HepG2 (cell line): ENCODE measurements around the gene AGAP1. TPM values are rescaled to one million over a fixed set of nuclear protein-coding genes. Genes with fewer than 3 reads are reported as not detected.

ENCODE experiments used
- ATAC-seq: fragments of 200-7000 bp; cut with Tn5 transposase; 3 replicates; pipeline ENCODE4 v1.9.1; 2020; ENCODE audit warnings: mild to moderate bottlenecking, moderate library complexity
- BruUV-seq: library from RNA; stranded (reverse); fragments of 400-500 nt; replicated peaks from 2 replicates; lab custom pipeline; 2021; lab: Mats Ljungman, UMichigan
- CTCF ChIA-PET: fragments of 300-600 bp; formaldehyde crosslinking; extraction: SDS; loops from one replicate; lab custom pipeline; 2021; ENCODE audit warnings: low total read pairs, inconsistent platforms, low intra/inter-chr PET ratio; lab: Yijun Ruan, JAX
- POLR2A ChIA-PET: fragments of 350-600 bp; sonication (Branson Sonifier 250); formaldehyde crosslinking; loops from one replicate; lab custom pipeline; 2020; ENCODE audit warnings: antibody characterized with exemption, inconsistent platforms; lab: Yijun Ruan, JAX
- DNase-seq: peaks from one replicate; pipeline ENCODE4 v3.0.0-alpha.2; 2015; ENCODE audit warnings: low spot score
- FAIRE-seq: peaks from 3 replicates; lab custom pipeline; 2011; peaks lifted over from hg19 to GRCh38; lab: Jason Lieb, UNC
- H2AFZ ChIP-seq: one replicate; pipeline ENCODE4 v1.6.1; 2011; ENCODE audit warnings: low read length, inconsistent platforms
- H3K27ac ChIP-seq: fragments of 300-600 bp; 3 replicates; pipeline ENCODE4 v1.8.0; 2011; ENCODE audit warnings: mixed run types, mild to moderate bottlenecking, mixed read lengths, low read length, inconsistent platforms; ENCODE audit not compliant: insufficient read depth; ENCODE audit errors: extremely low read length
- H3K27me3 ChIP-seq, 2 experiments: fragments of 200-600 bp in 1 of 2; 2 replicates in 1 of 2; 3 replicates in 1 of 2; pipeline versions ENCODE4 v1.6.0 to v1.8.0; 2011; ENCODE audit warnings: low read length in 2 of 2, mild to moderate bottlenecking in 2 of 2, moderate library complexity in 2 of 2, inconsistent platforms in 1 of 2; ENCODE audit not compliant: insufficient read depth in 2 of 2, control insufficient read depth in 1 of 2
- H3K36me3 ChIP-seq, 2 experiments: fragments of 200-600 bp in 1 of 2; replicated peaks in 1 of 2; 2 replicates in 1 of 2; 3 replicates in 1 of 2; pipeline versions ENCODE4 v1.5.1 to v1.8.0; 2011; ENCODE audit warnings: low read length in 2 of 2, inconsistent platforms in 1 of 2; ENCODE audit not compliant: insufficient read depth in 2 of 2, control insufficient read depth in 1 of 2
- H3K4me1 ChIP-seq: 2 replicates; pipeline ENCODE4 v1.5.1; 2012; ENCODE audit warnings: low read length, inconsistent platforms; ENCODE audit not compliant: insufficient read depth
- H3K4me2 ChIP-seq: 2 replicates; pipeline ENCODE4 v1.6.0; 2011; ENCODE audit warnings: low read depth, low read length, inconsistent platforms
- H3K4me3 ChIP-seq, 3 experiments: fragments of 200-600 bp in 1 of 3; sonication (generic), shearing (Covaris generic) in 1 of 3; replicated peaks in 1 of 3; 2 replicates each; pipeline ENCODE4 v1.5.1; 2011 to 2016; ENCODE audit warnings: low read length in 3 of 3, inconsistent platforms in 2 of 3, low read depth in 2 of 3, mild to moderate bottlenecking in 2 of 3, control low read depth in 1 of 3, mixed read lengths in 1 of 3; ENCODE audit not compliant: insufficient read depth in 1 of 3
- H3K79me2 ChIP-seq: one replicate; pipeline ENCODE4 v1.6.1; 2011; ENCODE audit warnings: low read length, inconsistent platforms; ENCODE audit not compliant: insufficient read depth
- H3K9ac ChIP-seq: 2 replicates; pipeline ENCODE4 v1.6.0; 2011; ENCODE audit warnings: mild to moderate bottlenecking, low read depth, low read length, inconsistent platforms; ENCODE audit not compliant: insufficient read depth
- H3K9me3 ChIP-seq: 2 replicates; pipeline ENCODE4 v1.5.1; 2012; ENCODE audit warnings: mild to moderate bottlenecking, low read length
- H4K20me1 ChIP-seq: 2 replicates; pipeline ENCODE4 v1.6.0; 2011; ENCODE audit warnings: inconsistent platforms, mild to moderate bottlenecking, low read length, moderate library complexity; ENCODE audit not compliant: insufficient read depth
- AHDC1 ChIP-seq: sonication (generic); formaldehyde crosslinking; IDR thresholded peaks from 2 replicates; pipeline ENCODE4 v1.5.1; 2020; ENCODE audit warnings: mild to moderate bottlenecking, missing genetic modification reagents, borderline replicate concordance
- GTF3A ChIP-seq: sonication (generic); formaldehyde crosslinking; conservative IDR thresholded peaks from 2 replicates; pipeline ENCODE4 v1.4.0; 2020; ENCODE audit warnings: mild to moderate bottlenecking, missing genetic modification reagents
- MTA1 ChIP-seq: sonication (generic); formaldehyde crosslinking; IDR thresholded peaks from 2 replicates; pipeline ENCODE4 v1.4.0; 2020; ENCODE audit warnings: missing genetic modification reagents, mild to moderate bottlenecking, borderline replicate concordance
- NONO ChIP-seq, 2 experiments: fragments of 450-650 bp in 1 of 2; sonication (generic) in 1 of 2; formaldehyde crosslinking in 1 of 2; IDR thresholded peaks in 1 of 2; conservative IDR thresholded peaks in 1 of 2; 2 replicates each; pipeline versions ENCODE4 v1.6.1 to v1.8.0; 2017 to 2022; ENCODE audit warnings: mild to moderate bottlenecking in 1 of 2, missing genetic modification reagents in 1 of 2, moderate library complexity in 1 of 2
- NR2F1 ChIP-seq, 2 experiments: fragments of 450-650 bp in 1 of 2; formaldehyde crosslinking in 1 of 2; IDR thresholded peaks; 2 replicates each; pipeline versions ENCODE4 v1.5.0 to v1.6.1; 2016 to 2020; ENCODE audit warnings: mild to moderate bottlenecking in 1 of 2, missing compliant biosample characterization in 1 of 2, missing genetic modification reagents in 1 of 2, moderate library complexity in 1 of 2
- TAF1 ChIP-seq: sonication (generic); formaldehyde crosslinking; IDR thresholded peaks from 2 replicates; pipeline ENCODE4 v1.4.0; 2020; ENCODE audit warnings: missing genetic modification reagents
- UBTF ChIP-seq: sonication (generic); formaldehyde crosslinking; IDR thresholded peaks from 2 replicates; pipeline ENCODE4 v1.4.0; 2020; ENCODE audit warnings: mild to moderate bottlenecking, missing genetic modification reagents
- WGBS: methylation state at CpG from one replicate; pipeline ENCODE4 v1.1.6; 2017; ENCODE audit warnings: low lambda C conversion rate; 5-methylcytosine and 5-hydroxymethylcytosine counted together
- in situ Hi-C: cut with HindIII; loops from 2 replicates; pipeline ENCODE4 v1.10.0; 2017; ENCODE audit warnings: low pct_unique_long_range_greater_than_20kb; ENCODE audit not compliant: extremely low pct_ligation_motif_present
- intact Hi-C: fragments of 100-400 bp; cut with micrococcal nuclease; formaldehyde crosslinking; loops from one replicate; pipeline ENCODE4 v1.10.0; 2022; ENCODE audit not compliant: unreplicated experiment
- polyA plus RNA-seq, 8 experiments: library from polyadenylated mRNA; depleted of rRNA in 3 of 8; stranded (reverse) in 7 of 8; unstranded in 1 of 8; fragments of >200 nt; fragmentation: Illumina TruSeq in 4 of 8; extraction: Trizol in 4 of 8; gene quantifications; 2 replicates each; pipeline versions ENCODE4 v1.2.1 to v1.2.3, GENCODE V29; 2011 to 2016; ENCODE audit warnings: low read depth in 4 of 8, missing spikeins in 1 of 8, mixed read lengths in 1 of 8; ENCODE audit not compliant: insufficient read depth in 1 of 8
- total RNA-seq, 5 experiments: library from RNA; depleted of rRNA; stranded (reverse); fragments of >200 nt; fragmentation: Illumina TruSeq; extraction: Trizol; gene quantifications; 2 replicates each; pipeline ENCODE4 v1.2.3, GENCODE V29; 2016; ENCODE audit warnings: low read depth in 1 of 5
- TF ChIP-seq, protein P1 (sequence below): sonication (generic); formaldehyde crosslinking; IDR thresholded peaks from 2 replicates; pipeline ENCODE4 v1.4.0; 2020; ENCODE audit warnings: missing genetic modification reagents

Gene AGAP1
- total and polyA plus RNA-seq, 2 of the 13 experiments (the other 11 are each of a cell fraction or from before 2014, with no cell fraction given): 21.2 to 32.7 TPM

DNA sequence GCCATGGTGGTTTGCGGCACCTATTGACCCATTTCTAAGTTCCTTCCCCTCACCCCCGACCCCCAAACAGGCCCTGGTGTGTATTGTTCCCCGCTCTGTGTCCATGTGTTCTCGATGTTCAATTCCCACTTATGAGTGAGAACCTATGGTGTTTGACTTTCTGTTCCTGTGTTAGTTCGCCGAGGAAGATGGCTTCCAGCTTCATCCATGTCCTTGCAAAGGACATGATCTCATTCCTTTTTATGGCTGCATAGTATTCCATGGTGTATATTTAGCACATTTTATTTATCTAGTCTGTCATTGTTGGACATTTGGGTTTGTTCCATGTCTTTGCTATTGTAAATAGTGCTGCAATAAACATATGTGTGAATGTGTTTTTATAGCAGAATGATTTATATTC, 490.7 kb downstream of the AGAP1 start:
- CTCF ChIA-PET: no interaction called here
- no peak overlapping the region for H3K4me3 ChIP-seq
- no peaks in the 10 kb centered on the region for H3K27me3 ChIP-seq
- no peak overlapping the region for H2AFZ ChIP-seq
- in situ Hi-C loops: no loop called here
- no peak for FAIRE-seq
- H3K4me2 ChIP-seq: no peak overlapping the region
- no peak for ATAC-seq
- POLR2A ChIA-PET: no interaction called here
- no peak overlapping the region for H3K27ac ChIP-seq
- no peaks in the 10 kb centered on the region for H3K79me2 ChIP-seq
- intact Hi-C loops: loop anchor here (10.0 kb wide), 1 partner anchor 110 kb away; no protein-coding TSS in a partner anchor
- no peak for DNase-seq
- H3K4me1 ChIP-seq: no peaks in the 10 kb centered on the region
- H3K36me3 ChIP-seq: peaks cover 1 to 23% of the 10 kb centered on the region in 2 experiments; a peak in 2 of 5 replicates
- 0 out of 2 replicates have a peak, but pooled peaks cover 2% of the 10 kb centered on the region for H4K20me1 ChIP-seq
- TF ChIP-seq, protein P1, sequence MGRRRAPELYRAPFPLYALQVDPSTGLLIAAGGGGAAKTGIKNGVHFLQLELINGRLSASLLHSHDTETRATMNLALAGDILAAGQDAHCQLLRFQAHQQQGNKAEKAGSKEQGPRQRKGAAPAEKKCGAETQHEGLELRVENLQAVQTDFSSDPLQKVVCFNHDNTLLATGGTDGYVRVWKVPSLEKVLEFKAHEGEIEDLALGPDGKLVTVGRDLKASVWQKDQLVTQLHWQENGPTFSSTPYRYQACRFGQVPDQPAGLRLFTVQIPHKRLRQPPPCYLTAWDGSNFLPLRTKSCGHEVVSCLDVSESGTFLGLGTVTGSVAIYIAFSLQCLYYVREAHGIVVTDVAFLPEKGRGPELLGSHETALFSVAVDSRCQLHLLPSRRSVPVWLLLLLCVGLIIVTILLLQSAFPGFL (CRISPR knock-in tag): no peak
- TF ChIP-seq AHDC1 (no peak), NR2F1 (CRISPR knock-in tag; IDR thresholded peaks at IDR 0.05) (no peak), NONO (IDR thresholded peaks at IDR 0.05) (no peak), NONO (CRISPR knock-in tag; conservative IDR thresholded peaks at IDR 0.05) (no peak), UBTF (CRISPR knock-in tag) (no peak), MTA1 (CRISPR knock-in tag) (no peak), GTF3A (CRISPR knock-in tag) (no peak), TAF1 (CRISPR knock-in tag) (no peak)
- TF ChIP-seq, all 625 proteins: peak for 0
- 95% methylated on average over 6 of the region's 6 CpGs for WGBS
- Histone ChIP-seq H3K9ac (no peak overlapping the region), H3K9me3 (no peaks in the 10 kb centered on the region)
- BruUV-seq: no TSS peak
